Neural cell (in vitro differentiated cells): ENCODE measurements around the gene PPP1R18.

Experiments used
- EP300 ChIP-seq: fragments of 450-650 bp; conservative IDR thresholded peaks from 2 replicates; pipeline ENCODE4 v1.6.1; 2014; ENCODE audit warnings: antibody characterized with exemption, mild to moderate bottlenecking, moderate library complexity; ENCODE audit not compliant: poor library complexity, severe bottlenecking
- EZH2 ChIP-seq: fragments of 200-600, 300-800 bp; shearing (Covaris generic), sonication (generic); IDR thresholded peaks from 2 replicates; pipeline ENCODE4 v1.6.1; 2014; ENCODE audit warnings: antibody characterized with exemption, low read length, borderline replicate concordance, mild to moderate bottlenecking; ENCODE audit not compliant: insufficient read depth, poor library complexity, severe bottlenecking
- MXI1 ChIP-seq: fragments of 450-650 bp; conservative IDR thresholded peaks from 2 replicates; pipeline ENCODE4 v1.6.1; 2014; ENCODE audit warnings: antibody characterized with exemption, mild to moderate bottlenecking; ENCODE audit not compliant: poor library complexity, severe bottlenecking
- POLR2AphosphoS5 ChIP-seq: IDR thresholded peaks from 2 replicates; pipeline ENCODE4 v1.6.1; 2012
- RAD21 ChIP-seq: fragments of 450-650 bp; conservative IDR thresholded peaks from 2 replicates; pipeline ENCODE4 v1.6.1; 2014; ENCODE audit warnings: antibody characterized with exemption, mild to moderate bottlenecking, moderate library complexity
- SMC3 ChIP-seq: fragments of 450-650 bp; conservative IDR thresholded peaks from 2 replicates; pipeline ENCODE4 v1.6.1; 2014; ENCODE audit warnings: antibody characterized with exemption, mild to moderate bottlenecking, moderate library complexity; ENCODE audit not compliant: poor library complexity
- TAF1 ChIP-seq: IDR thresholded peaks from 2 replicates; pipeline ENCODE4 v1.6.1; 2012; ENCODE audit warnings: low read depth
- TF ChIP-seq, protein P1 (sequence below): fragments of 450-650 bp; IDR thresholded peaks from 2 replicates; pipeline ENCODE4 v1.5.1; 2014; ENCODE audit warnings: antibody characterized with exemption, mild to moderate bottlenecking, moderate library complexity; ENCODE audit not compliant: poor library complexity, severe bottlenecking
- TF ChIP-seq, protein P2 (sequence below): IDR thresholded peaks from 2 replicates; pipeline ENCODE4 v1.6.1; 2012; ENCODE audit warnings: borderline replicate concordance

DNA sequence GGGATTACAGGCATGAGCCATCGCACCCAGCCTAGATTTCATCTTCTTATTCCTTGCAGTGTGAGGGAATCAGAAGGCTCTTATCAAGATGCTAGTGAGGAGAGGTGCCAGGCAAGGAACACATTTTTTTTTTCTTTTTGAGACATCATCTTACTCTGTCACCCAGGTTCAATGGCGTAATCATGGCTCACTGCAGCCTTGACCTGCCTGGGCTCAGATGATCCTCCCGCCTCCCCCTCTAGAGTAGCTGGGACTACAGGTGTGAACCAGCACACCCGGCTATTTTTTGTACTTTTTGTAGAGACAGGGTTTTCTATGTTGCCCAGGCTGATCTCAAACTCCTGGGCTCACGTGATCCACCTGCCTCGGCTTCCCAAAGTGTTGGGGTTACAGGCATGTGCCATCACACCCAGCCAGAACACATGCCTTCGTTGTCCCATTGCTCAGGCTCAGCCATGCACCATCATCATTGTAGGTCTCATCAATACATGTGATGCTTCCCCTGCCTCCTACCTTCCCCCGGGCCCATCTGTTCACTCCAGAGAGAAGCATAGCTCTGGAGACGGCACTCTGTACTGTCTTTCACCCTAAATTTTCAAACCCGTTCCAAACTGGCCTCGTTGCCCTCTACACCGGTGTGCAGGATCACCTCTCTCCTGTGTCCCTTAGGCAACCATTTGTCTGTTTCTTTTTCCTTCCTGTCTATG lies 45.9 kb upstream of the PPP1R18 start:
- TF ChIP-seq, protein P1, sequence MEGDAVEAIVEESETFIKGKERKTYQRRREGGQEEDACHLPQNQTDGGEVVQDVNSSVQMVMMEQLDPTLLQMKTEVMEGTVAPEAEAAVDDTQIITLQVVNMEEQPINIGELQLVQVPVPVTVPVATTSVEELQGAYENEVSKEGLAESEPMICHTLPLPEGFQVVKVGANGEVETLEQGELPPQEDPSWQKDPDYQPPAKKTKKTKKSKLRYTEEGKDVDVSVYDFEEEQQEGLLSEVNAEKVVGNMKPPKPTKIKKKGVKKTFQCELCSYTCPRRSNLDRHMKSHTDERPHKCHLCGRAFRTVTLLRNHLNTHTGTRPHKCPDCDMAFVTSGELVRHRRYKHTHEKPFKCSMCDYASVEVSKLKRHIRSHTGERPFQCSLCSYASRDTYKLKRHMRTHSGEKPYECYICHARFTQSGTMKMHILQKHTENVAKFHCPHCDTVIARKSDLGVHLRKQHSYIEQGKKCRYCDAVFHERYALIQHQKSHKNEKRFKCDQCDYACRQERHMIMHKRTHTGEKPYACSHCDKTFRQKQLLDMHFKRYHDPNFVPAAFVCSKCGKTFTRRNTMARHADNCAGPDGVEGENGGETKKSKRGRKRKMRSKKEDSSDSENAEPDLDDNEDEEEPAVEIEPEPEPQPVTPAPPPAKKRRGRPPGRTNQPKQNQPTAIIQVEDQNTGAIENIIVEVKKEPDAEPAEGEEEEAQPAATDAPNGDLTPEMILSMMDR, result no peak
- no peak for TF ChIP-seq EZH2
- no peak for TF ChIP-seq POLR2AphosphoS5
- no peak for TF ChIP-seq EP300
- TF ChIP-seq RAD21, result no peak
- no peak for TF ChIP-seq SMC3
- no peak for TF ChIP-seq TAF1
- TF ChIP-seq, protein P2, sequence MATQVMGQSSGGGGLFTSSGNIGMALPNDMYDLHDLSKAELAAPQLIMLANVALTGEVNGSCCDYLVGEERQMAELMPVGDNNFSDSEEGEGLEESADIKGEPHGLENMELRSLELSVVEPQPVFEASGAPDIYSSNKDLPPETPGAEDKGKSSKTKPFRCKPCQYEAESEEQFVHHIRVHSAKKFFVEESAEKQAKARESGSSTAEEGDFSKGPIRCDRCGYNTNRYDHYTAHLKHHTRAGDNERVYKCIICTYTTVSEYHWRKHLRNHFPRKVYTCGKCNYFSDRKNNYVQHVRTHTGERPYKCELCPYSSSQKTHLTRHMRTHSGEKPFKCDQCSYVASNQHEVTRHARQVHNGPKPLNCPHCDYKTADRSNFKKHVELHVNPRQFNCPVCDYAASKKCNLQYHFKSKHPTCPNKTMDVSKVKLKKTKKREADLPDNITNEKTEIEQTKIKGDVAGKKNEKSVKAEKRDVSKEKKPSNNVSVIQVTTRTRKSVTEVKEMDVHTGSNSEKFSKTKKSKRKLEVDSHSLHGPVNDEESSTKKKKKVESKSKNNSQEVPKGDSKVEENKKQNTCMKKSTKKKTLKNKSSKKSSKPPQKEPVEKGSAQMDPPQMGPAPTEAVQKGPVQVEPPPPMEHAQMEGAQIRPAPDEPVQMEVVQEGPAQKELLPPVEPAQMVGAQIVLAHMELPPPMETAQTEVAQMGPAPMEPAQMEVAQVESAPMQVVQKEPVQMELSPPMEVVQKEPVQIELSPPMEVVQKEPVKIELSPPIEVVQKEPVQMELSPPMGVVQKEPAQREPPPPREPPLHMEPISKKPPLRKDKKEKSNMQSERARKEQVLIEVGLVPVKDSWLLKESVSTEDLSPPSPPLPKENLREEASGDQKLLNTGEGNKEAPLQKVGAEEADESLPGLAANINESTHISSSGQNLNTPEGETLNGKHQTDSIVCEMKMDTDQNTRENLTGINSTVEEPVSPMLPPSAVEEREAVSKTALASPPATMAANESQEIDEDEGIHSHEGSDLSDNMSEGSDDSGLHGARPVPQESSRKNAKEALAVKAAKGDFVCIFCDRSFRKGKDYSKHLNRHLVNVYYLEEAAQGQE, result no peak
- TF ChIP-seq MXI1, result no peak
